HG03520 (cell line): ENCODE results near the gene APOL6.

Experiments used
- ATAC-seq: cut with Tn5 transposase; IDR thresholded peaks from one replicate; pipeline ENCODE4 v1.9.1; 2021; ENCODE audit warnings: mild to moderate bottlenecking, moderate library complexity; ENCODE audit not compliant: unreplicated experiment

APOL6 gene

GRCh38 chr22:35634015-35634414 is 14.2 kb upstream of the APOL6 start:
- no peak for ATAC-seq

GRCh38 chr22:35634943-35635540 is 13.2 kb upstream of the APOL6 start:
- no peak for ATAC-seq

- no peak for ATAC-seq
These were observed 11.0 kb upstream of the APOL6 start for GRCh38 chr22:35637254-35637653.

GRCh38 chr22:35638001-35638400 is 10.2 kb upstream of the APOL6 start:
- ATAC-seq: no peak

GRCh38 chr22:35638410-35638809 is 9.8 kb upstream of the APOL6 start:
- no peak for ATAC-seq

GRCh38 chr22:35641494-35642120 is 6.6 kb upstream of the APOL6 start:
- ATAC-seq: no peak

- no peak for ATAC-seq
These were observed 5.9 kb upstream of the APOL6 start for GRCh38 chr22:35642305-35642741.

- ATAC-seq: no peak
These were observed 4.3 kb upstream of the APOL6 start for GRCh38 chr22:35643991-35644390.

GRCh38 chr22:35645646-35646045 is 2.6 kb upstream of the APOL6 start:
- ATAC-seq: no peak

- ATAC-seq: no peak
These were observed 844 bp downstream of the APOL6 start for GRCh38 chr22:35649026-35649553.

GRCh38 chr22:35649636-35650250 is 1.5 kb downstream of the APOL6 start:
- no peak for ATAC-seq

GRCh38 chr22:35651085-35651484 is 2.8 kb downstream of the APOL6 start:
- ATAC-seq: no peak

GRCh38 chr22:35653824-35654223 is 5.6 kb downstream of the APOL6 start:
- no peak for ATAC-seq

GRCh38 chr22:35656284-35656752 is 8.1 kb downstream of the APOL6 start:
- ATAC-seq: no peak

- ATAC-seq: no peak
These were observed 9.5 kb downstream of the APOL6 start for GRCh38 chr22:35657571-35658312.

GRCh38 chr22:35660291-35661127 is 12.3 kb downstream of the APOL6 start:
- ATAC-seq: no peak

- no peak for ATAC-seq
These were observed 13.2 kb downstream of the APOL6 start for GRCh38 chr22:35661464-35661863.

GRCh38 chr22:35662914-35663313 is 14.7 kb downstream of the APOL6 start:
- no peak for ATAC-seq

GRCh38 chr22:35663371-35663770 is 15.1 kb downstream of the APOL6 start:
- no peak for ATAC-seq

- ATAC-seq: no peak
These were observed 16.8 kb downstream of the APOL6 start for GRCh38 chr22:35664955-35665587.
